ENCODE results near the gene PDZD8. TPM values are rescaled to one million over a fixed set of nuclear protein-coding genes. Genes with fewer than 3 reads are reported as not detected.

PDZD8 gene
- total and polyA plus RNA-seq, 2 donors (not counting 3 experiments of a cell fraction or from before 2014, with no cell fraction given), result 5.9 to 22.6 TPM

- Histone ChIP-seq H3K79me2 (ENCODE audit: control insufficient read depth, insufficient read depth, low read length) (peaks cover 10% of the 10 kb centered on the region), H3K4me2 (ENCODE audit: insufficient read depth, low read length) (no peak overlapping the region), H3K27ac (ENCODE audit: insufficient read depth, low read depth, low read length) (no peak overlapping the region), H3K9ac (replicated peaks; ENCODE audit: extremely low read depth, insufficient read depth, low read length) (no peak overlapping the region), H3K36me3 (ENCODE audit: control insufficient read depth in 2 of 2, extremely low read depth in 1 of 2, insufficient read depth in 2 of 2, low read length in 2 of 2) (no peaks in the 10 kb centered on the region), H3K4me1 (ENCODE audit: control insufficient read depth, extremely low read depth, insufficient read depth, low read length) (no peaks in the 10 kb centered on the region), H3K4me3 (replicated peaks in 1 of 3; ENCODE audit: insufficient read depth in 1 of 3, low read depth in 1 of 3, low read length in 3 of 3) (no peak overlapping the region), H3K9me3 (replicated peaks; ENCODE audit: control insufficient read depth, insufficient read depth, low read length) (no peaks in the 10 kb centered on the region), H4K20me1 (replicated peaks; ENCODE audit: control insufficient read depth, extremely low read depth, insufficient read depth, low read length) (no peaks in the 10 kb centered on the region), H3K9me1 (replicated peaks; ENCODE audit: control insufficient read depth, extremely low read depth, insufficient read depth, low read length) (no peaks in the 10 kb centered on the region), H2AFZ (ENCODE audit: low read depth, low read length) (no peak overlapping the region), H3K27me3 (ENCODE audit: control insufficient read depth in 2 of 2, insufficient read depth in 2 of 2, low read length in 2 of 2) (no peaks in the 10 kb centered on the region)
- dilution Hi-C loops (cut with MboI; ENCODE audit: extremely low pct_ligation_motif_present, low sequenced_read_pairs), result no loop called here
- intact Hi-C loops (cut with micrococcal nuclease), result no loop called here
- TF ChIP-seq CTCF (IDR thresholded peaks at IDR 0.05; ENCODE audit: extremely low read depth in 1 of 2, insufficient read depth in 1 of 2, low read depth in 1 of 2, low read length in 2 of 2) (no peak), MAX (IDR thresholded peaks at IDR 0.05; ENCODE audit: insufficient read depth, insufficient read length) (no peak), FOS (IDR thresholded peaks at IDR 0.05; ENCODE audit: borderline replicate concordance, insufficient read depth, low read length) (no peak), POLR2AphosphoS5 (IDR thresholded peaks at IDR 0.05; ENCODE audit: insufficient read depth, low read depth, low read length) (no peak), JUN (IDR thresholded peaks at IDR 0.05; ENCODE audit: borderline replicate concordance, insufficient read depth, insufficient read length, low read depth) (no peak), GATA2 (IDR thresholded peaks at IDR 0.05; ENCODE audit: insufficient read depth, insufficient read length, low read depth, low read length) (no peak), EZH2 (IDR thresholded peaks at IDR 0.05; ENCODE audit: borderline replicate concordance, low read depth, low read length, severe bottlenecking) (no peak), MYC (IDR thresholded peaks at IDR 0.05; ENCODE audit: low read depth, low read length) (no peak), POLR2A (IDR thresholded peaks at IDR 0.05; ENCODE audit: low read depth, low read length) (no peak)
- DNase-seq (ENCODE audit: low read depth, low spot score) (no peak), FAIRE-seq (no peak)
- no TSS peak for BruUV-seq (replicated peaks)
- ChIA-PET POLR2A (no interaction called here), CTCF (interaction anchor here (0.6 to 1.1 kb wide), 2 partner anchors 22 to 84 kb away, joined by 3 read pairs; no protein-coding TSS in a partner anchor)
Observed at GRCh38 chr10:117300671-117301070, 74.6 kb downstream of the PDZD8 start.
